ENCODE data around the gene ELFN1. TPM values are rescaled to one million over a fixed set of nuclear protein-coding genes. Genes with fewer than 3 reads are reported as not detected.
"Not testable (repeated sequence)": the region's sequence is repeated elsewhere in the genome, so short reads cannot be mapped to it uniquely, and the experiment has no call there.

Gene ELFN1
- total RNA-seq, 1 experiment from 2014 or later = 5.3 TPM

DNA sequence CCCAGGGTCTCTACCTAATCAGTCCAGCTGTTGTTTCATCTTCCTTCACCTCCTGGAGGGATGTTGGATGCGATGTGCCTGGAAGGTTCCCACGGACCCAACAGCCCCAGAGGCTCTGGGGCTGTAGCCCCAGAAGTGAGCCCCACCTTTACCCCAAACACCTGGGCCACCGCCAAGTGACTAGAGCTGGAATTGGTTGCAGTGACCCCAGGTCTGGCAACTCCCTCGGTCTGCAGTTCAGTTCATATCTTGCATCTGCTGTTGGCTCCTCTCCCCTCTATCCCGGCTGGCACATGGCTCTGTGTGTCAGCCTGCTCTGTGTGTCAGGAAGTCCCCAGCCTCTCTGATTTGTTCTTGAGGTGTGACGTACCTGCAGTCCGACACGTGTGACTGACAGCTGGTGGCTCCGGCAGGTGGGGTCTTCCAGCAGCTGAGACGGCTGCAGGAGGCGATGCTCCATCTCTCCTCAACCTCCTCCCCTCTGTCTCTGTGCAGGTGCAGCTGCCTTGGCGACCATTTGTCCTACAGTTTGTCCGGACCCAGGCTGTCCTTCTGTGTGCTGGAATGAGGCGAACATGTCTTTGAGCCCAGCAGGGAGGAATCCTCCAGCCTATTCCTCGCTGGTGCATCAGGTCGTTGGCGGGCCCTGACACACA, 38.6 kb downstream of the ELFN1 start:
- no peak for DNase-seq (ENCODE audit: low spot score)

DNA sequence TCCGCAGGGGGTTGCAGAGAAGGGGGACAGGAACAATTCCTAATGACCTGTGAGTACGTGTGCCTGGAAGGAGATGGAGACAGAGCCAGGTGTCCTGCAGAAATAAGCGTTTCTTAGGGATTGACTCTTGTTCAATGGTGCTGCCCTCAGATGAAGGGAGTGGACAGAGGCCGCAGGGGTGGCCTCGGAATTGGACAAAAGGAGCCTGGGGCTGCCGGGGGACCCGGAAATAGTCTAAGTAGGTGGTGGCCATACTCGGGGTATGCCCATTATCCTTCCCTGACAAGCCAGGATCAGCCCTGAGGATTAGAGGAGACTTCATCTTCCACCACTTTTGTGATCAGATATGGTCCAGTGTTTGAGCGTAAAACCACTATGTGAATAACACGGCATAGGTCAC, 39.2 kb downstream of the ELFN1 start:
- DNase-seq (ENCODE audit: low spot score) = no peak

DNA sequence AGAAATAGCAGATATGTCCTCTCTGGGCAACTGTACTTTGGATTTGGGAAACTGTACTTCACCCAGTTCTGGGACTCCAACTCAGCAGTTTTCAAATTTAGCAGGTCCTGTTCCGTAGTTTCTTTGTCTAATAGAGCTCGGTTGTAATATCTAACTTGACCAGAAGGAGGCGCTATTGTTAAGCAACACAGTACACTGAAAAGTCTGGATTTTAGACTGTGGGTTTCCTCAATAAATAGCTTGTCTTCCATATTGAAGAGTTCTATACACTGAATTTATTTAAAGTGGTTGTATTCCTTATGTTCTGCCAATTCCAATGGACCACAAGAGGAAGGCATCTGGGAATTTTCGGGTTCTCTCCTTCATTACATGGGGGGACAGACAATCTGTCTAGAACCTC, 39.8 kb downstream of the ELFN1 start:
- DNase-seq (ENCODE audit: low spot score) = no peak

DNA sequence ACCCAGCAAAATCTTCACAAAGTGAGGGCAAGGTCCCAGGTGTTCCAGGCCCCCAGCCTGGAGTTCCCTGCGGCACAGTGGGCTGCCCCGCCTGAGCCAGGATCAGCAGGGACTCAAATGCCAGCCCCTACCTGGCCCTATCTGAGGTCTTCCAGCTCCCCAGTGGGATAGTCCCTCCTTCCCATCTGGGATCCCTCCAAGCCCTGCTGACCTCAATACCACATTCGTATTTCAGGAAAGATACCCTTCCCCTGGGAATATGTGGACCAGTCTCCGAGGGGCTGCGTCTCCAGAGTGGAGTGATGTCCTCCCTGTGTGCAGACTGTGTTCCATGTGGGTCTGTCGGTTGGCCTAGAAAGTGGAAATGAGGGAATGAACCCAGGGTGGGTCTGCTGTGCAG, 40.9 kb downstream of the ELFN1 start:
- no peak for DNase-seq (ENCODE audit: low spot score)

DNA sequence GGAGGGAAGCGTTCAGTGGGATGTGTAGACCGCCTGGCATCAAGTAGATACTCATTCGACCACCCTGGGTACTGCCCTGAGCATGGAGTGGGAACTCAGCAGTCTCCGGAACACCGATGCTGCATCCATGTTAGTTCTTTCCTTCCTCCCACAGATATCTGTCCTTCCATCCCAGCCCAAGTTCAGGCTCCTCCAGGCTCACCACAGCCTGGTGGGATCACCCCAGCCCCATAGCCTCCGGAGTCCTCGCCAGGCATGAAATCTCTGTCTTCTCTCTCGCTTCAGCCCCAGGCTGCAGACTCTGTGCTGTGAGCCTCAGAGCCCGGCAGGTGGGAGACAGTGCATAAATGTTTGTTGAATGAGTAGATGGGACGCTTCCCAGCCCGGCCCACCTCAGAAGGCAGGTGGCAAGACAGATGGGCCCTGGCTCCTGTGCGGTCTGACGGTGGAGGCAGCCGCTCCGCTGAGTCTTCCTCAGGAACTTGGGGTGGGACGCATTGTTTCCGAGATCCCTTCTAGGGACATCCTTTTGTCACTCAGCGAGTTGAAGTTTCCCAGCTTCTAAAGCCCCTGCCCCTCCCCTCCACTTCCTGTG, 42.9 kb downstream of the ELFN1 start:
- DNase-seq (ENCODE audit: low spot score) = no peak

DNA sequence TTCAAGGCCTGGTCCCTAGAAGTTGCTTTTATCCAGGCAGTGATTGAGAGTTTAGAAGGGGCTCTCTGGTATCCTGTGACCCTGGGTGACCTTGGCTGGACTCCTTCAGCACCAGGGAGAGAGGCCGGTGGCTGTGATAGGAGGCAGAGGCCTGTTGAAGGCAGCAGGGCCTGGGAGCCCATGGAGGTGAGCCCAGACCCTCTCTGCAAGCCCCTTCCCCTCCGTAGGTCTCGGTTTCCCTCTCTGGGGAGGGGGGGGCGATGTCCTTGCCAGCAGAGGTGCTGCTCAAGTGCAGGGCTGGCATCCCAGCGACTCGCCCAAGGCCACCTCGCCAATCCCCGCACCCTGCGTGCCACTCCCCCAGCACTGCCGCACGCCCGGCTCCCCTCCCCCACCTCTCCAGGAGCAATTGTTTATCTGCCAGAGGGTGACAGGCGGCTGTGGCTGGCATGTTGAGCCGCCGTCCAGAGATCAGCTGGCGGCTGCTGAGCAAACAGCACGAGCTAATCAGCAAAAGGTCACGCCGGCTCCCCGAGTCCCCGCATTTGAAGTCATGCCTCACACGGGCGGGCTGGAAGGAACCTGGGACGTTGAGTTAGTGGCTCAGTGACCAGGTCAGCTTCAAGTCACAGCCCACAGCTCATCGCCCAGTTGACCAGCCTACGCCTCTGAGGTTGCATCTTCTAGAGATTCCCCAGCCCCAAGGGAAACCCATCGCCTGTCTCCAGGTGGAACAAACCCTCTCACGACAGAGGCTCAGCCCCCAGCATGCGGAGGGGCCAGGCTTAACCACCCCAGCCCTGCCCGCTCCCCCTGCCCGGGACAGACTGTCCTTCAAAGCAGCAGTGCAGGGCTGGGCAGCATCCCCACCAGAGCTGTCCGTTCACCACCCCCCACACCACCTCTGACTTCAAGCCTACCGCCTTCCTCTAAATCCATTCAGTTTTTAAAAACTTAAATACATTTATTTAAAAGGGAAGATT, 43.7 kb downstream of the ELFN1 start:
- DNase-seq (ENCODE audit: low spot score) = no peak

DNA sequence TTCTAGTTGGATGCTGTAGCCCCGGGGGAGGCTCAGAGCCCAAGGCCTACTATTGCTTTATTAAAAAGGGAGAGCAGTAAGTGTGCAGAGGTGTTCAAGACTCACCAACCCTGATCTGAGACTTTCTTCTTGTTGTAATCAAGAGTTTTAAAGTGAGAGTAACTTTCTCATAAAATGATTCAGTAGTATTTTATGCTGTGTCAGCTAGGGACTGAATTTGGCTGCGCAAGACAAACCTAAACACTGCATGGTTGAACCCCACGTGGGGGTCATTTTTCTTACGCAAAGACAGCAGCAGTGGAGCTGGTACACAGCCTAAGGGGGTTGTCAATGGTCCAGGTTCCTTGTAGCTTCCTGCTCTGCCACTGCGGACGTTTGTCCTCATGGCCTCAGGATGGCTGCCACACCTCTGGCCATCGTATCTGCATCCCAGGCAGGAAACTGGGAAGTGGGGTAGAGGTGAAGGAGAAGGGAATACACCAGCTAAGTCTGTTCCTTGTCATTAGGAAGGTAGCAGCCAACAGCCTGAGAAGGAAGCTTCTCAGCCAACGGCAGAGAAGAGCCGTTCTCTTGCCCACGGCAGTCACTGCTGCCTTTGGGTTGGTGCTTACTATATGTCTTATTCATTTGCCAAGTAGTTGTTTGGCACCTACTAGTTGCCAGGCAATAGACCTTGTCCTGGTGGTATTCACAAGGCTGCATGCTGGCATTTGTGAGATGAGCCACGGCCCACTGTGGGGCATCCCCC, 44.7 kb downstream of the ELFN1 start:
- no peak for DNase-seq (ENCODE audit: low spot score)

DNA sequence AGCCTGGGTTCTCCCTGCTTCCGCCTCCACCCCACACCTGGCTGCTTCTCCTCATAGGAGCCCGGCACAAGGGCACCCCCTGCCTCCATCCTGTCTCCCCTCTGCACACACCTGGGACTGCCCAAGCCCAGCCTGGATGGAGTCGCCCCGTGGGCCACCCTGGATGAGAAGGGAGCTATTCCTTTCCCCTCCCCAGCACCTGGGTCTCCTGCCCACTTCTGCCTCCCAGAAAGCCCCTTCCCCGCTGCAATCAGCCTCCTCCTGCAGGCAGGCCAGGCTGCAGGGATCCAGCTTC, 45.2 kb downstream of the ELFN1 start:
- DNase-seq (ENCODE audit: low spot score) = no peak

DNA sequence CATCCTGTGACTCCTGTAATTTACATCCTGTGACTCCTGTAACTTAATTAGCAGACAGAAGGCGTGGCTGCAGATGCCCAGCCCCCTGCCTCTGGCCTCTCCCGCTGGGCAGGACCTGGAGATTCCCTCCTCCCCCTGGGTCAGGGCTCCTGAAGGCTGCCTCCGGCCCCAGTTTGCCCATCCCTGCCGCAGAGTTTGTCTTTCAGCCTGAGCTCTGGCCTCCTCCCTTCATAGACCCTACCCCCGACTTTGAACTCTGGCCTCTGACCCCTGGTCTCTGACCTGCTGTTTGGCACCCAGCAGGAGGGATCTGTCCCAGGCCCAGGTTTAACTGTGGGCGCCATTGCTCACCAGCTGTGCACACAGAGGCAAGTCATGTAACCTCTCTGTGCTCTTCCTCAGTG, 45.6 kb downstream of the ELFN1 start:
- DNase-seq (ENCODE audit: low spot score) = no peak

DNA sequence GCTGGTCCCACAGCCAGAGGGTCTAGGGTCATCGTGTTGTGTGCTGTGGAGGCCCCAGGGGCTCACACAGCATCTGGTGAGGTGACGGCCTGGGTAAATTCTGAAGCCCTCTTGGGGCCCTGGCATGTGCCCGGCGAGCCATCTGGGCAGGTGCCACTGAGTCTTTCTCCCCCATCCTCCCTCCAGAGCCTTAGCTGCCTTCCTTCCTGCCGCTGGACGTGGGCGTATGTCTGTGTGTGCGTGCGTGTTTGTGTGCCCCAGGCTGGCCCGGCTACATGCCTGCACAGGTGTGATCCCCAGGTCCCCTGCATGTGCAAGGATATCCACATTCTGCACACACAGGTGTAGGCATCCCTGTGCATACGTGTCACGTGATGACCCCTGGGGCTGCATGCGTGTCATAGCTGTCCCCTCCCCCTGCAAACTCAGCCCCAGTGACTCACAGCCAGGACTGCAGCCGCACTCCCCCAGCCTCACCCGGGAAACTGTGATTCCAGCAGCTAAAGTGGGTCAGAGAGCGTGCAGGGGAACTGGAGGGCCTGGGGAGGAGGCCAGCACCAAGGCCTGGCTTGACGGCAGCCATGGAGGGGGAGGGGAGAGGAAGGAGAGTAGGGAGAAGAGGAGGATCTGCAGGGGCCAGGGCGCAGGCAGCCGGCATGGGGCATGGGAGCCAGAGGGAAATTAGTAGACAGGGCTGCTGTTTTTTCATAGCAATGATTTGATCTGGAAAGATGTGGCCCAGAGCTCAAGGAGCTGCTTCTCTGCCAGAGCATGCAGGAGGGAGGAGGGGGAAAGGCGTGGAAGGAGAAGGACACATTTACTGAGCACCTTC, 46.4 kb downstream of the ELFN1 start:
- no peak for DNase-seq (ENCODE audit: low spot score)

DNA sequence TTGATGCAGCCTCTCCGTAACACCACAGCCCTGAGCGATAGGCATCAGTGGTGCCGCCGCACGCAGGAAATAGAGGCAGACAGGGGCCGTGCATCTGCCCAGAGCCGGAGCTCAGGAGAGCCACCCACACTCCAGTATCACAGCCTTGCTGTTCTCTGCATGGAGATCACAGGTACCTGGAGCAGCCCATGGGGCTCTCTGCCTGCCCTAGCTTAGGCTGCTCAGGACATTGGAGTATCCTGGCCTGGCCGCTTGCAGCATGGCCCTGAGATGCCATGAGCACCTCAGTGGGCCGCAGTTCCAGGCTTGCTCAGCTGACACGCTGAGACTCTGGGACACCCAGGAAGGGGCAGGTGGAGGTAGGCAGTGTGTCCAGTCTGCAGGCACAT, 47.0 kb downstream of the ELFN1 start:
- DNase-seq (ENCODE audit: low spot score) = no peak

DNA sequence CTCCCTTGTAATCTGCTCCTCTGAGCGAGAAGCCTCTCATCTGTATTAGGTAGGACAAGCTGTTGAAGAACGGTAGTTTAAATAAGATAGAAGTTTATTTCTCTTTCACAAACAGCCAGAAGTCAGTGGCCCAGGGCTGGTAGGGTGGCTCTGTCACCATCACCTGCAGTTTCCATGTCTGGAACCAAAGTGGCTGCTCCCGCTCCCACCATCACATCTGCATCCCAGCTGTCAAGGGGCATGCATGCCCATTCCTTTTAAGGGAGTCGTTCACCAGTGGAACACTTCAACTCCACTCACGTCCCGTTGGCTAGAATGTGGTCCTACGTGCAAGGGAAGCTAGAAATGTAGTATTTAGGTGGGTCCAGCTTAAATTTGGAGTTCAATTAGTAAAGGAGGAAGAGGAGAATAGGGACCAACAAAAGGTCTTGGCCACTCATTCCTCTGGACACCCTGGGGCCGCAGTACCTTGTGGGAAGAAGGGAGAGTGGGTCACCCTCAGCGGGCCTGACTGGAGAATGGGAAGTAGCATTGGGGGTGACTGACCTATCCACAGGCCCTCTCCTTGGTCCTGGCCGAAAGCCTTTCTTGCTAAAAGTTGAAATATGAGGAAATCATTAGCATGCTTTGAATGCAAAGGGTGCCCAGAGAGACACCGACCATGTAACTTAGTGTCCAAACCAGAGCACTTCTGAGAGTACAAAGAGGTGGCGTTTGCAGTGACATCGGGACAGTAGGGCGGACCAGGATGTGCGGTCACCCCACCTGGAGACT, 48.0 kb downstream of the ELFN1 start:
- no peak for DNase-seq (ENCODE audit: low spot score)

DNA sequence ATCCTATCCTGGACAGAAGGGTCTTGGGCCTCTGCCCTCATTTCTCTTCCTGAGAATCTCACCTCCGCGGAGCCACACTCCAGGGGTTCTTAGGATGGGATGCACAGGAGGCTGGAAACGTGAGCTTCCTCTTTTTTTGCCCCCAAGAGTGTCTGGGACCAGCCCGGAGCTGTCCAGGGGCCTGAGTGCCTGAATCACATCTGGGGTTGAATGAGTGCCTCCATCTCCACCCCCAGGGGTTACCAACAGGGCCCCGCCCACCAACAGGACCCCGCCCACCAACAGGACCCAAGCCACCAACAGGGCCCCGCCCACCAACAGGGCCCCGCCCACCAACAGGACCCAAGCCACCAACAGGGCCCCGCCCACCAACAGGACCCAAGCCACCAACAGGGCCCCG, 48.8 kb downstream of the ELFN1 start:
- not testable (repeated sequence) for DNase-seq (ENCODE audit: low spot score)

DNA sequence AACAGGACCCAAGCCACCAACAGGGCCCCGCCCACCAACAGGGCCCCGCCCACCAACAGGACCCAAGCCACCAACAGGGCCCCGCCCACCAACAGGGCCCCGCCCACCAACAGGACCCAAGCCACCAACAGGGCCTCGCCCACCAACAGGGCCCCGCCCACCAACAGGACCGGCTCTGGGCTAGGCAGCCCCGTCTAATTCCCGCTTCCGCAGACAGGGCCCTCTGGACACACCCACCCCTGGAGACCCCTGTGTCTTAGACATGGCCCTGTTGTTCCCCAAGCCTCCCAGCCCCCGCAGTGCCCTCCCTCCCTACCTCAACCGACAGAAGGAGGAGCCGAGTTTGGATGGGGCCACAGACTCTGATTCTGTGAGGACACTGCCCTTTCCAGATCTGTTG, 49.2 kb downstream of the ELFN1 start:
- DNase-seq (ENCODE audit: low spot score) = not testable (repeated sequence)

DNA sequence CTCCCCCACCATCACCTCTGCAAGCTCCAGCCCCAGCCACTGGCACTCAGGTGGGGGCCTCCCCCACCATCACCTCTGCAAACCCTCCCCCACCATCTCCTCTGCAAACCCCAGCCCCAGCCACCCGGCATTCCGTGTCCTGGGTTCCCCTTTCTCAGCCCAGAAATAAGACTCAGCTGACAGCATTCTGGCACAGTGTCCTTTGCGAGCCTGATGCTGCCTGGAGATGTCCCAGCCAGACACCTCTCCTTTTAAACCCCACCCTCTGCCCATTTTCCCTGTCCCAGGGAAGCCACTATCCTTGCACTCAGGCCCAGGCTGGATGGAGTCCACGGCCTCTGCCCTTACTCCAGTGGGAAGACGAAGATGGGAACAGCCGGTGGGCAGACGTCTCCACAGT, 49.8 kb downstream of the ELFN1 start:
- no peak for DNase-seq (ENCODE audit: low spot score)

DNA sequence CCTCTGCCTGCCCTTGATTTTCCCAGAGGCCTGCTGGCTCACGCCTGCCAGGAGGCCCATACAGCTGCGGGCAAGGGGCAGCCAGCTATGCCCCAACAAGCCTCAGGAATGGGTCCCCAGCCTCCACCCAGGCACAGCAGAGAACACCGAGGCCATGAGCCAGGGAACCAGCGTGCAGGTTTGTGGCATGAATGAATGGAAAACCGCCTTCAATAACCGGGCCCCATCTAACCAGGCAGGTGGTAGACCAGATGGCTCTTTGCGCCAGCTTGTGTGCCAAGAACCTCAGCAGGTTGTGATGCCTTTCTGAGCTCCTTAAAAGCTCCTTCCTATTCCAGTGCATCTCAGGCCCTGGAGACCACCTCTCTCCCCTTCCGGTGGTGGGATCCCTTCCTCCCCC, 50.2 kb downstream of the ELFN1 start:
- no peak for DNase-seq (ENCODE audit: low spot score)

DNA sequence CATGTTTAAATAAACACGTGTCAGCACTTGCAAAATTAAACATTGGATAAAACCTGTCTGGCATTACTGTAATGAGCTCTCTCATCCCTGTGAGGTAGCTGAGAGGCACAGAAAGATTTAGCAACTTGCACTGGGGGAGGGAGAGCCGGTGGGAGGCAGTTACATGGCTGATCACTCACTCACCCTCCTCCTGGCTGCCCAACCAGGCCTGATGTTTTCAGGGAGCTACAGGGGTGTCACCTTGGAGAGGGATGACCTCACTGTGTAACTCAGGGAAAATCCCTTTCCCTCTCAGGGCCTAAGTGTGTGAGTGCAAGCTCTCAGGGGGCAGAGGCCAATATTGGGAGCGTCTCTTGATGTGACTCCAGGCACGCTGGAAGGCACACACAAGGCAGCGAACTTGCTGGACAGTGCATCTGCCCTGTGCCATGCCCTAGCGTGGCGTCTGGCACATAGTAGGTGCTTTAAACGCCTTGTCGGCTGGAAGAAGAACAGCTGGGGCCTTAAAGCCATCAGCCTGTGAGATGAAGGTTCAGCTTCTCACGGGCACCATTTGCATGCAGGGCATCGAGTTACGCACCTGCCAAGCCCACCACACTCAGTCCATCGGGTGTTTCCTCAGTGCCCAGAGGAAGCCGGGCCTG, 51.1 kb downstream of the ELFN1 start:
- DNase-seq (ENCODE audit: low spot score) = peak; percentile 44

DNA sequence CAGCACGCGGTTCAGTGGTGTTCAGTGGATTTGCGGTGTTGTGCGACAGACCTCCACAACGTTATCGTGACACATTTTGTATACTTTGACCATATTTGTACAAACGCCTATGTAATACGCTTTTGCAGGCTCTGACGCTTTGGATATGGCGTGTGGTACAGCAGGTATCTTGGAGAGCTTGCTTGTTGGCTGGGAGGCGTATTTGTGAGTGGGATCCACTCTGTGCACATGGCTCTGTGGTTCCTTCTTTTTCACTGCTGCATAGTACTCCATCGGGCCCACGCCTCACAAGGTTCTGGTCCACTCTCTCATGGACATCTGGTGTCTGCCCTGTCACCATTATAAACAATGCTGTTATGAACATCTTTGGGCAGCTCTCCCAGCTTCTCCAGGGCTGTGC, 53.2 kb downstream of the ELFN1 start:
- DNase-seq (ENCODE audit: low spot score) = no peak

DNA sequence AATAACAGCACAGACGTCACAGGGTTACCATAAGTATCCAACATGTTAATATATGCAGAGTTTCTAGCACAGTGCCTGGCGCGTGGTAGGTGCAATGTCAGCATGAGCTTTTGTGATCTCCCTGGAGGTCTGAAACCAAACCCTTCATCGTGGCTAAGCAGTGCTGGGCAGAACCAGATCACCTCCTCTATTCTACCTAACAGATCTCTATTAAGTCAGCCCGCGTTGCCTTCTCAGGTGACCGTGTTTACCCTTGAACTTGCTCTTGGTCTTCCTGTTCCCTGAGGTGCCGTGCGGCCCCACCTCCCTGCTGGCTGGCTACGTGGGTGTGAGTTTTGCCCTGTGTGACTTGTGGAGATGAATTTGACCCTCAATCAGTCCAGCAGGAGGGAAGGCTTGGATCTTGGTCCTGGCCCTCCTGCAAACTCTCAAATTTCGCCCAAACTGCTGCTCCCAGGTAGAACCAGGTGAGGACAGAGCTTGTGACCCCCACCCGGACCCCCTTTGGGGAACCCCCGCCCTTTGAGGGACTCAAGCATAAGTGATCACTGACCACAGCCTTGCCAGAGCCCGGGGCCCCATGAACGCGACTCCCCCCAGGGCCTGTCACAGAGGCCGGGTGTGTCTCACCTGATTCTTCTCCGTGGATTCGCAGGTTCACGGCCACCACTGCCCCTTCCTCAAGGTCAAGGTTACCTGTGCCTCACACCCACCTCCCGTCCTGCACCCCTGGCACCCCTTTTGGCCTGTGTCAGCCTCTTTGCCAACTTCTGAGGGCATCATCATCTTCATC, 54.2 kb downstream of the ELFN1 start:
- no peak for DNase-seq (ENCODE audit: low spot score)

Measured in A172 (cell line).